Measurements from ENCODE around the gene XPNPEP2.

XPNPEP2 gene

GRCh38 chrX:129705377-129705925, 33.3 kb upstream of the XPNPEP2 start:
- Mint-ChIP-seq H3K36me3 (ENCODE audit: insufficient read depth) (no peaks in the 10 kb centered on the region), H3K4me1 (ENCODE audit: low read depth in 2 of 2) (peaks cover 0 to 4% of the 10 kb centered on the region in 2 donors), H3K9me3 (no peaks in the 10 kb centered on the region), H3K4me3 (no peak overlapping the region), H3K27ac (no peak overlapping the region), H3K27me3 (peaks cover 0 to 11% of the 10 kb centered on the region in 2 donors)
- DNase-seq: no peak
- no peak for ATAC-seq (replicated peaks)

DNA sequence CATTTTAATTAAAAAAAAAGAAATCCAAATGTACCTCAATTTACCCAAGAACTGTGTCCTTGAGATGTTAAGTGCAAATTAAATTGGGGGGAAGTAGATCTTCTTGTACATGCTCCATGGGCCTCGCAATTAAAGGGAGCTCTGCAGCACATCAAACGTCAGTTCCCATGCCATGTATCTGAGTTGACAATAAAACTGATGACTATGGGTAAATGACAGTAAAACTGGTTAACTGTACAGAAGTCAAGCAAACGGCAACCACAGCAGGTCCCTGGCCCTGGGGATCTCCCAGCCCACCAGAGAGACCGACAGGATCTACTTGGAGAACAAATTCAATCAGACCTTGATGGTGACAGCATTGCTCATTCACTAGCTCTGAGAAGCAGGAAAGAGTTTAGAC, 32.8 kb upstream of the XPNPEP2 start:
- ATAC-seq (replicated peaks) (no peak), DNase-seq (no peak)
- Mint-ChIP-seq H3K27me3 (peaks cover 0 to 11% of the 10 kb centered on the region in 2 donors), H3K27ac (no peak overlapping the region), H3K36me3 (ENCODE audit: insufficient read depth) (no peaks in the 10 kb centered on the region), H3K4me1 (ENCODE audit: low read depth in 2 of 2) (peaks cover 0 to 4% of the 10 kb centered on the region in 2 donors), H3K9me3 (no peaks in the 10 kb centered on the region), H3K4me3 (no peak overlapping the region)

DNA sequence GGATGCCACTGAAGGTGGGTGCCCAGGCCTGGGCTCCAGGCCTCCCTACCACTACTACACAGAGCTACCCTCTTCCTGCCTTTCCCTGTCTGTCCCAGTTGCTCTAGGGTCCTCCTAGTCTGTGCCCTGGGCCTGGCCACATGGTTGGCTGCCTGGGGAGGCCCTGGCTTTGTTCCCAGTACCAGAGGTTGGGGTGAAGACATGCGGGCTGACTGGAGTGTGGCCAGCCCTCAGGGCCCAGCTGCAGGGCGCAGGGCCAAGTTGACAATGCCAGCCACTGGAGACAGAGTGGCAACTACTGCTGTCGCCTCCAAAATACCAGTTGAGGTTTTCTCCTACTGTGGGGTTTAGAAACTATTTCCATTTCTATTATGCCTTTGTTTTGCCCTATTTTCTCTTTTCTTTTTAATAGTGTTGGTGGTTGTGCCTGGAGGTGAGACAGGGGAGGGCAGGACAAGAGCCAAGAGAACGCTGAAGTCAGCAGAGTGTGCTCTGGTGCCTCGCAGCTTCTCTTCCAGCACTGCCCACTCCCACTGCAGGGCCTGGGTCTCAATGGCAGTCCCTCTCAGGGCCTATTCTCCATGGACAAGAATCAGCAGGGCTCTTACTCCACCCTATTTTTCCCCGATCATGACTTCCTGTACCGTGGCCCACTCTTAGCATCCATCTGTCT, 32.2 kb upstream of the XPNPEP2 start:
- Mint-ChIP-seq H3K9me3 (no peaks in the 10 kb centered on the region), H3K27me3 (peaks cover 0 to 11% of the 10 kb centered on the region in 2 donors), H3K27ac (no peak overlapping the region), H3K36me3 (ENCODE audit: insufficient read depth) (no peaks in the 10 kb centered on the region), H3K4me3 (no peak overlapping the region), H3K4me1 (ENCODE audit: low read depth in 2 of 2) (peaks cover 0 to 4% of the 10 kb centered on the region in 2 donors)
- no peak for ATAC-seq (replicated peaks)
- DNase-seq: no peak

DNA sequence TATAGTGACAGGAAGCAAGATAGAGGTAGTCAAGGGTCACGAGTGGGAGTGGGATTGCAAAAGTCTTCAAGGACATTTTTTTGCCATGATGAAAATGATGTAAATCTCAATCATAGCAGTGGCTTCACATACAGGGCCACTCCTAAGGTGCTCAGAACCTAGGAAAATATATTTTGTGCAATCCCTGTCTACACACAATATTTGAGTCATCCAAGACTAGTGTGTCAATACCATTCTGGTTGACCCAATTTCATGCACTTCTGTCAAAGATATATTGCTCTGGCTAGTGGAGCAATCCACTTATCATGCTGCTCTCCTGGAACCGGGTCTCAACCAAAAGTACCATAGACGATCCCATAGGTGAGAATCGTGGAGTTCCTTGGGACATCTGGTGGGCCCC, 24.2 kb upstream of the XPNPEP2 start:
- no peak for DNase-seq
- no peak overlapping the region for H3K4me3 Mint-ChIP-seq
- H3K27me3 Mint-ChIP-seq: no peaks in the 10 kb centered on the region

GRCh38 chrX:129716507-129716906, 22.3 kb upstream of the XPNPEP2 start:
- H3K9me3 Mint-ChIP-seq: no peaks in the 10 kb centered on the region
- no peak overlapping the region for H3K4me3 Mint-ChIP-seq
- no peaks in the 10 kb centered on the region for H3K36me3 Mint-ChIP-seq (ENCODE audit: insufficient read depth)
- ATAC-seq (replicated peaks) (no peak), DNase-seq (no peak)
- no peak overlapping the region for H3K27ac Mint-ChIP-seq
- H3K27me3 Mint-ChIP-seq: no peaks in the 10 kb centered on the region
- peaks cover under 1 to 4% of the 10 kb centered on the region in 2 donors for H3K4me1 Mint-ChIP-seq (ENCODE audit: low read depth in 2 of 2)

More for the DNA sequence above, 24.2 kb upstream of the XPNPEP2 start:
- H3K9me3 Mint-ChIP-seq: no peaks in the 10 kb centered on the region
- no peaks in the 10 kb centered on the region for H3K36me3 Mint-ChIP-seq (ENCODE audit: insufficient read depth)
- no peak for ATAC-seq (replicated peaks)
- no peaks in the 10 kb centered on the region for H3K4me1 Mint-ChIP-seq (ENCODE audit: low read depth in 2 of 2)
- no peak overlapping the region for H3K27ac Mint-ChIP-seq

- no peak overlapping the region for H3K4me3 Mint-ChIP-seq
- H3K9me3 Mint-ChIP-seq: no peaks in the 10 kb centered on the region
- H3K4me1 Mint-ChIP-seq (ENCODE audit: low read depth in 2 of 2): peaks cover 13 to 16% of the 10 kb centered on the region in 2 donors
- DNase-seq (no peak), ATAC-seq (replicated peaks) (no peak)
- no peaks in the 10 kb centered on the region for H3K27me3 Mint-ChIP-seq
- no peak overlapping the region for H3K27ac Mint-ChIP-seq
- H3K36me3 Mint-ChIP-seq (ENCODE audit: insufficient read depth): no peaks in the 10 kb centered on the region
Measured at GRCh38 chrX:129717892-129718291, 20.9 kb upstream of the XPNPEP2 start.

GRCh38 chrX:129718676-129719075, 20.1 kb upstream of the XPNPEP2 start:
- ATAC-seq (replicated peaks): no peak
- Mint-ChIP-seq H3K27me3 (no peaks in the 10 kb centered on the region), H3K4me3 (no peak overlapping the region), H3K9me3 (no peaks in the 10 kb centered on the region), H3K36me3 (ENCODE audit: insufficient read depth) (no peaks in the 10 kb centered on the region), H3K27ac (no peak overlapping the region), H3K4me1 (ENCODE audit: low read depth in 2 of 2) (peaks cover 13 to 16% of the 10 kb centered on the region in 2 donors)
- DNase-seq: no peak

- Mint-ChIP-seq H3K36me3 (ENCODE audit: insufficient read depth) (no peaks in the 10 kb centered on the region), H3K4me1 (ENCODE audit: low read depth in 2 of 2) (peaks cover 13 to 16% of the 10 kb centered on the region in 2 donors), H3K27me3 (no peaks in the 10 kb centered on the region), H3K4me3 (no peak overlapping the region), H3K27ac (peak overlapping the region in 1 of 2 donors; percentile 44), H3K9me3 (no peaks in the 10 kb centered on the region)
- no peak for ATAC-seq (replicated peaks)
- DNase-seq: no peak
Measured at GRCh38 chrX:129719268-129719667, 19.5 kb upstream of the XPNPEP2 start.

DNA sequence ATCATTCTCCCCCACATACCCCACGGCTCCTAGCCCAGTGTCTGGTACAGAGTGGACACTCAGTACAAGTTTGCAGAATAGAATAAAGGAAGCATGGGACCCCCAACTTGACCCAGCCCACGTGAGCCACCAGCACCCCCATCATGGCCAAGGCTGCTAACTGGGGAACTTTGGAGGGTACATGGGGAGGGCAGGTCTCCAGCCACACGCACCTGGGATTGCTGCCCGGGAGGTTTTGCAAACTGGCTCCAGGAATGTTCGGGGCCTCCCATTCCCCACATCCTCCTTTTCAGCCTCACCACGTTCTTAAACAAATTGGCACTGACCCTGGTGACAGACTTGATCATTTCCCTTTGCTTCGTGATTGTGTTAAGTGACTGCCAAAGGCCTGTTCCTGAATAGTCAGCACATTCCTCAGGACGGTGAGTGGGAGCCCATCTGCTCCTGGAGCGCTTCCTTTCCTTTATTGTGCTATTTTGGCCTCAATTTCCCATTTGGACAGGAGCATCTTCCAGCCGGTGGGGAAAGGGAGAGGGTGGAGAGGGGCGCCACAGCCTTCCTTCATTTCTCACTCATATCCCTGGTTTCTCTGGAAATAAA, 18.7 kb upstream of the XPNPEP2 start:
- ATAC-seq (replicated peaks) (no peak), DNase-seq (no peak)
- no peaks in the 10 kb centered on the region for H3K27me3 Mint-ChIP-seq
- no peak overlapping the region for H3K4me3 Mint-ChIP-seq
- H3K36me3 Mint-ChIP-seq (ENCODE audit: insufficient read depth): no peaks in the 10 kb centered on the region
- no peaks in the 10 kb centered on the region for H3K9me3 Mint-ChIP-seq
- H3K27ac Mint-ChIP-seq: peak overlapping the region in 1 of 2 donors; percentile 44
- H3K4me1 Mint-ChIP-seq (ENCODE audit: low read depth in 2 of 2): peaks cover 13 to 21% of the 10 kb centered on the region in 2 donors

DNA sequence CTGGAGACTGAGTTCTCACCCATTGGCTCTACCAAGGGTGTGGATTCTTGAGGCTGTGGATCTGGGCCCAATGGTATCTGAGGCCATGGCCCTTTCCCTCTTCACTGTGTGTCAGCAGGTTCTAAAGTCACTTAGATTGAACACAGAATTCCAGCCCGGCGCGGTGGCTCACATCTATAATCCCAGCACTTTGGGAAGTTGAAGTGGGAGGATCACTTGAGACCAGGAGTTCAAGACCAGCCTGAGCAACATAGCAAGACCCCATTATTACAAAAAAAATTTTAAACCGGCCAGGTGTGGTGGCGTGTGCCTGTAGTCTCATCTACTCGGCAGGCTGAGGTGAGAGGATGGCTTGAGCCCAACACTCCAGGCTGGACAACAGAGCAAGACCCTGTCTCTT, 18.0 kb upstream of the XPNPEP2 start:
- no peaks in the 10 kb centered on the region for H3K9me3 Mint-ChIP-seq
- H3K36me3 Mint-ChIP-seq (ENCODE audit: insufficient read depth): no peaks in the 10 kb centered on the region
- peaks cover 13 to 21% of the 10 kb centered on the region in 2 donors for H3K4me1 Mint-ChIP-seq (ENCODE audit: low read depth in 2 of 2)

DNA sequence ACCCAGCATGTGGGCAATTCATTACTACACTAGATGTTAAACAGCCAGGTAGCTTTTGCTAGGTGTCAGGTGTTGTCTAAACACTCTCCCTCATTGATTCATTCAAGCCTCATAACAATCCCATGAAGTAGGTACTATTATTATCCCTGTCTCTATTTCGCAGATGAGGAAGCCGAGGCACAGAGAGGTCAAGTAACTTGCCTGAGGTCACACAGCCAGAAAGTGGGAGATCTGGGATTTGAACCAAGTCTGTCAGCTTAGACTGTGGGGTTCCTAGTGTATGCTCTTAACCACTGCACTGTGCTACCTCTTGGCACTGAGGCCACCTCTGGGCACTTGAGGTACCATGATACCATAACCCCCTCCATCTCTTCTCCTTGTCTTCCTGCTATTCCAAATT, 17.4 kb upstream of the XPNPEP2 start:
- H3K27ac Mint-ChIP-seq: peak overlapping the region; percentile 50 to 52
- peak overlapping the region in 1 of 2 donors; percentile 68 for H3K4me3 Mint-ChIP-seq
- no peaks in the 10 kb centered on the region for H3K27me3 Mint-ChIP-seq
- H3K9me3 Mint-ChIP-seq: no peaks in the 10 kb centered on the region
- H3K4me1 Mint-ChIP-seq (ENCODE audit: low read depth in 2 of 2): peaks cover 17 to 24% of the 10 kb centered on the region in 2 donors
- H3K36me3 Mint-ChIP-seq (ENCODE audit: insufficient read depth): no peaks in the 10 kb centered on the region
- ATAC-seq (replicated peaks): peak; percentile 29
- no peak for DNase-seq

More for the DNA sequence above, 18.0 kb upstream of the XPNPEP2 start:
- no peak overlapping the region for H3K4me3 Mint-ChIP-seq
- H3K27me3 Mint-ChIP-seq: no peaks in the 10 kb centered on the region
- no peak for DNase-seq
- no peak overlapping the region for H3K27ac Mint-ChIP-seq
- no peak for ATAC-seq (replicated peaks)

- Mint-ChIP-seq H3K9me3 (no peaks in the 10 kb centered on the region), H3K36me3 (ENCODE audit: insufficient read depth) (no peaks in the 10 kb centered on the region), H3K4me1 (ENCODE audit: low read depth in 2 of 2) (peaks cover 19 to 25% of the 10 kb centered on the region in 2 donors), H3K4me3 (peak overlapping the region; percentile 58 to 68), H3K27me3 (no peaks in the 10 kb centered on the region), H3K27ac (peak overlapping the region; percentile 50 to 52)
- ATAC-seq (replicated peaks) (peak; percentile 96), DNase-seq (peak; percentile 13 to 21 (median 14))
Measured at GRCh38 chrX:129721870-129722269, 16.9 kb upstream of the XPNPEP2 start.

GRCh38 chrX:129723511-129723910, 15.3 kb upstream of the XPNPEP2 start:
- DNase-seq: no peak
- no peaks in the 10 kb centered on the region for H3K27me3 Mint-ChIP-seq
- no peaks in the 10 kb centered on the region for H3K9me3 Mint-ChIP-seq
- H3K36me3 Mint-ChIP-seq (ENCODE audit: insufficient read depth): no peaks in the 10 kb centered on the region
- no peak for ATAC-seq (replicated peaks)
- peaks cover 19 to 27% of the 10 kb centered on the region in 2 donors for H3K4me1 Mint-ChIP-seq (ENCODE audit: low read depth in 2 of 2)
- no peak overlapping the region for H3K4me3 Mint-ChIP-seq
- no peak overlapping the region for H3K27ac Mint-ChIP-seq

DNA sequence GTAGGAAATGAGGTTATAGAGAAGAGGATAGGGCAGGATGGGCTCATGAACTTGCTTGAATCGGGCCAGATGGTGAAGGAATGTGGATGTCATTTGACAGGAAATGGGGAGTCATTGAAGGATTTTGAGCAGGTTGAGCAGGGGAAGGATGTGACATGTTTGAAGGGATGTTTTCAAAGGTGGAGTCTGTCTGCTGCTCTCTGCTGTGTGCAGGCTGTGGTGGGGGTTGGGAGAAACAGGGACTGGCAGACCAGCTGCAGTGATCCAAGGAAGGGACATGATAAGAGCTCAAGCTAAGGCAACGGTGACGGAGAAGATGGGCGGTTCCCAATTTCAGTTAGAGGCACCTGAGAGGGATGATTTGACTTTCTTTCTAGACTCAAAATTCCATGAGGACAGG, 14.0 kb upstream of the XPNPEP2 start:
- DNase-seq: no peak
- no peak overlapping the region for H3K27ac Mint-ChIP-seq

More for the DNA sequence above, 14.0 kb upstream of the XPNPEP2 start:
- Mint-ChIP-seq H3K4me1 (ENCODE audit: low read depth in 2 of 2) (peaks cover 19 to 27% of the 10 kb centered on the region in 2 donors), H3K9me3 (no peaks in the 10 kb centered on the region), H3K27me3 (no peaks in the 10 kb centered on the region), H3K4me3 (no peak overlapping the region), H3K36me3 (ENCODE audit: insufficient read depth) (no peaks in the 10 kb centered on the region)
- ATAC-seq (replicated peaks): no peak
